Smooth muscle cell (in vitro differentiated cells): ENCODE results near the gene ST6GALNAC3. TPM values are rescaled to one million over a fixed set of nuclear protein-coding genes. Genes with fewer than 3 reads are reported as not detected.

Source experiments
- DNase-seq: peaks from one replicate; lab custom pipeline; 2025; ENCODE audit not compliant: unreplicated experiment; lab: John Stamatoyannopoulos, UW
- H2AFZ ChIP-seq: fragments of 200-600 bp; sonication (generic); 2 replicates; pipeline ENCODE4 v1.6.0; 2016; ENCODE audit warnings: antibody characterized with exemption, low read depth, mild to moderate bottlenecking
- H3F3A ChIP-seq: fragments of 200-600 bp; sonication (generic); 2 replicates; pipeline ENCODE4 v1.6.0; 2017; ENCODE audit warnings: antibody characterized with exemption, low read depth
- H3K27ac ChIP-seq: fragments of 200-600 bp; sonication (generic); 2 replicates; pipeline ENCODE4 v1.5.1; 2016; ENCODE audit warnings: low read depth, mild to moderate bottlenecking
- H3K27me3 ChIP-seq: fragments of 200-600 bp; sonication (generic); 2 replicates; pipeline ENCODE4 v1.6.1; 2016; ENCODE audit warnings: low read depth, mild to moderate bottlenecking
- H3K36me3 ChIP-seq: fragments of 200-600 bp; sonication (generic); 2 replicates; pipeline ENCODE4 v1.5.1; 2016; ENCODE audit warnings: low read depth
- H3K4me1 ChIP-seq: fragments of 200-600 bp; sonication (generic); 2 replicates; pipeline ENCODE4 v1.5.1; 2016; ENCODE audit warnings: low read depth
- H3K4me2 ChIP-seq: fragments of 200-600 bp; sonication (generic); 2 replicates; pipeline ENCODE4 v1.6.0; 2016; ENCODE audit warnings: mild to moderate bottlenecking
- H3K4me3 ChIP-seq: fragments of 200-600 bp; sonication (generic); 2 replicates; pipeline ENCODE4 v1.5.1; 2016; ENCODE audit warnings: mild to moderate bottlenecking
- H3K79me2 ChIP-seq: fragments of 200-600 bp; sonication (generic); 2 replicates; pipeline ENCODE4 v1.6.0; 2016; ENCODE audit warnings: low read depth, mild to moderate bottlenecking
- H3K9ac ChIP-seq: fragments of 200-600 bp; sonication (generic); 2 replicates; pipeline ENCODE4 v1.6.0; 2016; ENCODE audit warnings: low read depth
- H3K9me3 ChIP-seq: fragments of 200-600 bp; sonication (generic); replicated peaks from 2 replicates; pipeline ENCODE4 v1.5.1; 2016; ENCODE audit warnings: low read depth
- H4K20me1 ChIP-seq: fragments of 200-600 bp; sonication (generic); 2 replicates; pipeline ENCODE4 v1.6.0; 2016; ENCODE audit warnings: low read depth
- CTCF ChIP-seq: fragments of 200-600 bp; sonication (generic); IDR thresholded peaks from 2 replicates; pipeline ENCODE4 v1.5.1; 2017; ENCODE audit warnings: borderline replicate concordance, mild to moderate bottlenecking, antibody characterized with exemption; ENCODE audit not compliant: insufficient read depth, poor library complexity, severe bottlenecking
- WGBS: methylation state at CpG from one replicate; pipeline ENCODE4 v1.1.7; 2016; ENCODE audit warnings: low lambda C conversion rate; 5-methylcytosine and 5-hydroxymethylcytosine counted together
- polyA plus RNA-seq: library from polyadenylated mRNA; unstranded; fragments of >200 nt; fragmentation: Nextera tagmentation; extraction: Ambion mirVana; gene quantifications from 2 replicates; pipeline ENCODE4 v1.2.1, GENCODE V29; 2016
- total RNA-seq: library from RNA; depleted of rRNA; stranded (reverse); fragments of >200 nt; gene quantifications from 2 replicates; pipeline ENCODE4 v1.2.3, GENCODE V29; 2014

The ST6GALNAC3 gene
- total and polyA plus RNA-seq, 2 experiments from 2014 or later = 9.3 to 13.4 TPM

DNA sequence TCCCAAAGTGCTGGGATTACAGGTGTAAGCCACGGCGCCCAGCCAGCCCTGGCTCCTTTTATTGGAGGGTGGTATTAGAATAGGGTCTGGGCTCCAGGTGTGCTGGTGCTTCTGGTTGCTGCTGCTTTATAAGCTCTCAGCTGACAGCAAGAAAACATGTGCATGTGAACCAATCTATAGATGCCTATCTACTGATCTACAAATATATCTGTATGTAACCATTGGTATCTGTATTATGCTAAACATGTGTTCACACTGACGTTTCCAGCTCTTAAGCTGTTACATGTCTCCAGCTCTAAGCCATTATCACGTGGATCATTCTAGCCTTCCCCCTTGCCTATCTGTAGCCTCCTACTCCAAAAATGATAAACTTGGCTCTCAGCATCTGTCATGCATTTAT is 82.4 kb downstream of the ST6GALNAC3 start:
- H3K27me3 ChIP-seq = no peaks in the 10 kb centered on the region
- peaks cover 15% of the 10 kb centered on the region for H3F3A ChIP-seq
- no peaks in the 10 kb centered on the region for H4K20me1 ChIP-seq
- H3K4me3 ChIP-seq = no peak overlapping the region
- no peak for TF ChIP-seq CTCF
- no peak overlapping the region for H3K4me2 ChIP-seq
- peaks cover 12% of the 10 kb centered on the region for H3K4me1 ChIP-seq
- no peak overlapping the region for H3K9ac ChIP-seq
- no peak for DNase-seq
- H2AFZ ChIP-seq = no peak overlapping the region
- WGBS = 78% methylated on average over 4 of the region's 4 CpGs
- no peaks in the 10 kb centered on the region for H3K9me3 ChIP-seq
- H3K36me3 ChIP-seq = no peaks in the 10 kb centered on the region
- peaks cover 3% of the 10 kb centered on the region for H3K79me2 ChIP-seq
- no peak overlapping the region for H3K27ac ChIP-seq

DNA sequence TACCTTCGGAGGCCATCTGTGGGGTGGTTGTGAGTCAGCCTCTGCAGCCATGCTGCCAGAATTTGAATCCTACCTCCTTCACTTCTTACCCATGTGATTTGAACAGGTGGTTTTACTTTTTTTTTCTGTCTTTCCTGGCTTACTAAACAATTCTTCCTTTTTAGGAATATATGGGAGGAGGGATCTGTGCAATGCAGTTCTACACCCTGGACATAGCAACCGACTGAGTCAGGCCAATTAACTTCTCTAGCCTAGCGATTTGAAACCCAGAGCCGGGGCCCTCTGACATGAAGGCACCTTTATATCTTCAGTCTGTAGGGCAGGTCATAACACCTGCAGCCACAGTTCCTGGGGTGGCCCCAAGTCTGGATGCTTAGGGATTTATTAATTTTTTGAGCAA is 83.6 kb downstream of the ST6GALNAC3 start:
- no peak for TF ChIP-seq CTCF
- WGBS = 47% methylated on average over 4 of the region's 4 CpGs

DNA sequence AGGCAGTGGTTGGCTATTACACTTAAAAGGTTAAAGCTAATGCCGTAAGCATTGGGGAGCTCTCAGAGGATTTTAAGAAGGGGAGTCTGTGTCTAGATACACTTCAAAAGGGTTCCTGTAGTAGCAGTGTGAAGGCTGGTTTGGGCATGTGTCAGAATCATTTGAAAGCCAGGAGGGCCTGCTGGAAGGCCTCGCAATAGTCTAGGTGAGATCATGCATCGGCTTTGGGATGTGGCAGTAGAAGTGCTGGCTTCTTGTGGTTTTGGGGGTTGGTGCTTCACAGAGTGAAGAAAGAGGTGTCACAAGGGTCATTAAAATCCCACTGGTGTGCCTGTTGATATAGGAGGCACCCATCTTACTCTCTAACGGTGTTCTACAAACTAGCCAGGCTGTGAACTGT is 85.7 kb downstream of the ST6GALNAC3 start:
- Histone ChIP-seq H2AFZ (no peak overlapping the region), H3K79me2 (peaks cover 7% of the 10 kb centered on the region), H3K9ac (no peak overlapping the region), H3K4me2 (peak overlapping the region; percentile 13), H3K4me3 (no peak overlapping the region), H3K4me1 (peaks cover 8% of the 10 kb centered on the region), H4K20me1 (no peaks in the 10 kb centered on the region), H3K27ac (no peak overlapping the region), H3K27me3 (no peaks in the 10 kb centered on the region), H3F3A (peaks cover 12% of the 10 kb centered on the region), H3K9me3 (no peaks in the 10 kb centered on the region), H3K36me3 (no peaks in the 10 kb centered on the region)
- no peak for TF ChIP-seq CTCF
- WGBS = 66% methylated on average over 4 of the region's 4 CpGs
- DNase-seq = no peak

More for the DNA sequence above, 83.6 kb downstream of the ST6GALNAC3 start:
- H3F3A ChIP-seq = peaks cover 12% of the 10 kb centered on the region
- H3K27me3 ChIP-seq = no peaks in the 10 kb centered on the region
- H3K36me3 ChIP-seq = no peaks in the 10 kb centered on the region
- no peak for DNase-seq
- H2AFZ ChIP-seq = no peak overlapping the region
- peak overlapping the region; percentile 27 for H3K27ac ChIP-seq
- no peak overlapping the region for H3K4me3 ChIP-seq
- no peak overlapping the region for H3K9ac ChIP-seq
- no peaks in the 10 kb centered on the region for H4K20me1 ChIP-seq
- H3K9me3 ChIP-seq = no peaks in the 10 kb centered on the region
- peaks cover 13% of the 10 kb centered on the region for H3K4me1 ChIP-seq
- H3K4me2 ChIP-seq = peak overlapping the region; percentile 23
- H3K79me2 ChIP-seq = peaks cover 3% of the 10 kb centered on the region

DNA sequence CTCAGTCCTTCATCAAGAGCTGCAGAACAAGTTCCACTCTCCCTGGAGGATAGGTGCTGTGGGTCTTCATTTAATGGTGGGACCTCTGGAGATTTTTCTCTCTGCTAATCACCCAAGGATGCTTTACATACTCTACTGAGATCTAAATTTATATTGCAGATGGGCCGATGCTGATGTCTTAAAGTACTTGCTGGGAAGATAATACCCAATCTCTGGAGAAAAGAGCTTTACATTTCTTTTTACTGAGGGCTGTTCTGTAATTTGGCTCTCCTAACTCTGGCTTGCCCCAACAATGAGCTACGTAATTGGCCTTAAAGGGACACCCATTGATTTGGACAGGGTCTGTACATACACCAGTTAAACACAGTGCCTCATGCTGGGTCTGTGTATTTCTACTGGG is 86.9 kb downstream of the ST6GALNAC3 start:
- no peak for DNase-seq
- H3F3A ChIP-seq = peaks cover 12% of the 10 kb centered on the region
- no peak overlapping the region for H2AFZ ChIP-seq
- no peaks in the 10 kb centered on the region for H3K27me3 ChIP-seq
- H3K4me1 ChIP-seq = peaks cover 8% of the 10 kb centered on the region
- H3K27ac ChIP-seq = no peak overlapping the region
- no peaks in the 10 kb centered on the region for H3K9me3 ChIP-seq
- H3K36me3 ChIP-seq = no peaks in the 10 kb centered on the region
- no peak overlapping the region for H3K4me2 ChIP-seq
- H3K79me2 ChIP-seq = peaks cover 12% of the 10 kb centered on the region
- no peak for TF ChIP-seq CTCF
- no peak overlapping the region for H3K4me3 ChIP-seq
- H3K9ac ChIP-seq = no peak overlapping the region
- H4K20me1 ChIP-seq = no peaks in the 10 kb centered on the region
- WGBS = 93% methylated on average over 2 of the region's 2 CpGs
